Inflammatory macrophage treated with lipopolysaccharide for 1 hour (primary cell): Measurements from ENCODE around the gene POTEM.
"Not testable (repeated sequence)": the region's sequence is repeated elsewhere in the genome, so short reads cannot be mapped to it uniquely, and the experiment has no call there.

ENCODE experiments used
- DNase-seq, 2 donors: peaks; one replicate each; pipeline ENCODE4 v3.0.0-alpha.2; 2020 to 2022

POTEM gene

DNA sequence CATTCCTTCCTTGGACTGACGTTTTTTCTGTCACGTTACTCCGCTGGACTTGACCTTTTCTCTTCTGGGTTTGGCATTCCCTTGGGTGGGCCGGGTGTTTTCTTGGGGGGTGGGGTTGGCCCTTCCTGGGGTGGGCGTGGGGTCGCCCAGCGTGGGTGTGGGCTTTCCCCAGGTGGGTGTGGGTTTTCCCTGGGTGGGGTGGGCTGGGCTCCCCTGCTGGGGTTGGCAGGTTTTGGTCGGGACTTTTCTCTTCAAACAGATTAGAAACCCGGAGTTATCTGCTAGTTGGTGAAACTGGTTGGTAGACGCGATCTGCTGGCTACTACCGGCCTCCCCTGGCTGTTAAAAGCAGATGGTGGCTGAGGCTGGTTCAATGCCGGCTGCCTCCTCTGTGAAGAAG lies at the start of gene POTEM:
Gene POTEM (plus strand): TSS at position 301 of the 400 bp plus-strand sequence. CDS start 52 bp downstream, at position 353.
- DNase-seq, result not testable (repeated sequence)

GRCh38 chr14:18918345-18918744 lies 48.9 kb upstream of the POTEM start:
- DNase-seq, result not testable (repeated sequence)

GRCh38 chr14:18920052-18920451 lies 47.2 kb upstream of the POTEM start:
- not testable (repeated sequence) for DNase-seq

- DNase-seq, result not testable (repeated sequence)
Observed at GRCh38 chr14:18921055-18921701, 46.1 kb upstream of the POTEM start.

- DNase-seq, result not testable (repeated sequence)
Observed at GRCh38 chr14:18936848-18937247, 30.4 kb upstream of the POTEM start.

- DNase-seq, result not testable (repeated sequence)
Observed at GRCh38 chr14:18938733-18939132, 28.5 kb upstream of the POTEM start.

GRCh38 chr14:18949939-18950338 lies 17.3 kb upstream of the POTEM start:
- DNase-seq, result not testable (repeated sequence)

- not testable (repeated sequence) for DNase-seq
Observed at GRCh38 chr14:18953085-18953484, 14.1 kb upstream of the POTEM start.

- DNase-seq, result not testable (repeated sequence)
Observed at GRCh38 chr14:18955816-18956215, 11.4 kb upstream of the POTEM start.

GRCh38 chr14:18961576-18961975 lies 5.7 kb upstream of the POTEM start:
- DNase-seq, result not testable (repeated sequence)

DNA sequence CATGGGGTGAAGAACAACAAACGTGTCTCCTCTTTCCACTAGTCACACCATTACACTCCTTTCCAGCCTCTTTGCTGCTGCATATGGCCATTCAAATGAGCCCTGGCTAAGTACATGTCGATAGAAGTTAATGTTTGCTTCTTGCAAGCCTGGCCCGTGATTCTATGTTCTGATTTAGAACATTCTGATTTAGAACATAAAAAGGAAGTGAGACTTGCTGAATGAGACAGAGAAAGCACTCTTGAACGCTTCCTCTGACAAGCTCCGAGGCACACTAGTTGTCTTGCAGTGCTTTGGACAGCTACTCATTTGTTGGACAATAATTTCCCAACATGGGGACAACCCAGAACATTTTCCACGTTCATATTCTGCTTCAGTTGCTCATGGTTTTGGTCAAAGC lies 5.1 kb upstream of the POTEM start:
- not testable (repeated sequence) for DNase-seq

- DNase-seq, result not testable (repeated sequence)
Observed at GRCh38 chr14:18963276-18963675, 4.0 kb upstream of the POTEM start.

GRCh38 chr14:18964878-18965277 lies 2.4 kb upstream of the POTEM start:
- DNase-seq, result not testable (repeated sequence)

GRCh38 chr14:19002566-19002965 lies 35.3 kb downstream of the POTEM start:
- DNase-seq, result not testable (repeated sequence)

- DNase-seq, result not testable (repeated sequence)
Observed at GRCh38 chr14:19006490-19006889, 39.3 kb downstream of the POTEM start.

- DNase-seq, result not testable (repeated sequence)
Observed at GRCh38 chr14:19007678-19008077, 40.4 kb downstream of the POTEM start.

- not testable (repeated sequence) for DNase-seq
Observed at GRCh38 chr14:19011029-19011428, 43.8 kb downstream of the POTEM start.

DNA sequence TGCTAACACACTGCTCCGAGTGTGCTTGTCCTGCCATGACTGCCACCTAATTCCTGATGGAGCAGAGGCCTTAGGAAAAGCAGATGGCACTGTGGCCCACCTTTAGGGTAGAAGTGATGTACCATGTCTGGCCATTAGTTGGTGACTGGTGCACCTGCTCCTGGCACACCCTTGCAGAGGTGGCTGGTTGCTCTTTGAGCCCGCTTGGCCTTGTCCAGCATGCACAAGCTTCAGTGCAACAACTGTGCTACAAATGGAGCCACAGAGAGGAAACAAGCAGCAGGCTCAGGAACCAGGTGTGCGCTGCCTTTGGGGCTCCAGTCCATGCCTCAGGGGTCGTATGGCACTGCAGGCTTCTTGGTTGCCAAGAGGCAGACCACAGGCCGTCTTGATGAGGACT lies 44.5 kb downstream of the POTEM start:
- not testable (repeated sequence) for DNase-seq

DNA sequence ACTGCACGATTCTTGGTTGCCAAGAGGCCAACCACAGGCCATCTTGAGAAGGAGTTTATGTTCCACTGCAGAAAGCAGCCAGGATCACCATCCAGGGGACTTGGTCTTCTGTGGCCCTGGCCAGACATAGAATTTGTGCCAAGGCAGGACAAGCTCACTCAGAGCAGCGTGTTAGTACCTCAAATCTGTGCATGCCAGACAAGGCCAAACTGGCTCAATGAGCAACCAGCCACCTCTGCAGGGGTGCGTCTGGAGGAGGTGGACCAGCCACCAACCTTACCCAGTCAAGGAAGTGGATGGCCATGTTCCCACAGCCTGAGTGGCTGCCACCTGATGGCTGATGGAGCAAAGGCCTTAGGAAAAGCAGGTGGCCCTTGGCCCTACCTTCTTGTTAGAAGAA lies 48.0 kb downstream of the POTEM start:
- not testable (repeated sequence) for DNase-seq

DNA sequence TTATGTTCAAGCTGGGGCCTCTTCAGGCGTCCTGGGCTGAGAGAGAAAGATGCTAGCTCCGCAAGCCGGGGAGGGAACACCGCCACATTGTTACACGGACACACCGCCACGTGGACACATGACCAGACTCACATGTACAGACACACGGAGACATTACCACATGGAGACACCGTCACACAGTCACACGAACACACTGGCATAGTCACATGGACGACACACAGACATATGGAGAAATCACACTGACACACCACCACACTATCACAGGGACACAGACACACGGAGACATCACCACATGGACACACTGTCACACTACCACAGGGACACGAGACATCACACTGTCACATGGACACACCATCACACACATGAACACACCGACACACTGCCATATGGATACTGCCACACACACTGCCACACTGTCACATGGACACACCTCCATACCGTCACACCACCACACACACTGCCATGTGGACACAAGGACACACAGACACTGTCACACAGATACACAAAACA lies 57.9 kb downstream of the POTEM start:
- DNase-seq, result not testable (repeated sequence)

DNA sequence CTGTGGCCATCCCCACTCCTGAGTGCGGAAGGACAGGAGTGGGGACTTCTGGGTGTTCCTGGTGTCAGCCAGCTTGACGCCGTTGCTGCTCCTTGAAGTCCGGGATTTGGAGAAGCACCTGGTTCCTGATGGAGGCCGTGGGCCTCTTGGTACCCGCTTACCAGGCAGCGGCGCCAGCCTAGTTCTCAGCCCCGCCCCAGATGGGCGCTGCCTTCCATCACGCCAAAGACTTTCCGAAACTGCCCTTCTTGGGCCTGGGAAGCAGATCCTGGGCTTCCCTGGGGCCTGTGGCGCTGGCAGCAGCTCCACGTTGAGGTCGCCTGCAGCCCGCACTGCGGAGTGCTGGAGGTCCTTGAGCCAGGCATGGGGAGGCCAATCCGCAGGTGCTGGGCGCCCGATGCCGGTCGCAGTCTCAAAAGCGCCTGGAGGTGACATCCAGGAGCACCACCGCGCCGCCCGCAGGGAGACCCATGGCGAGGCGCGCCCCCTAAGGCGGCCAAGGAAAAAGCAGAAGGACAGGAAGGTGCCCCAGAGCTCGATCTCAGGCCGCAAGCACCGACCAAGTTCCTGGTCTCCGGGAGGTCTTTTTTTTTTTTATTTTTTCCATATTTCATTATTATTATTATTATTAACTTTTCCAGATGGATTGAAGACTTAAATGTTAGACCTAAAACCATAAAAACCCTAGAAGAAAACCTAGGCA lies 59.6 kb downstream of the POTEM start:
- not testable (repeated sequence) for DNase-seq

DNA sequence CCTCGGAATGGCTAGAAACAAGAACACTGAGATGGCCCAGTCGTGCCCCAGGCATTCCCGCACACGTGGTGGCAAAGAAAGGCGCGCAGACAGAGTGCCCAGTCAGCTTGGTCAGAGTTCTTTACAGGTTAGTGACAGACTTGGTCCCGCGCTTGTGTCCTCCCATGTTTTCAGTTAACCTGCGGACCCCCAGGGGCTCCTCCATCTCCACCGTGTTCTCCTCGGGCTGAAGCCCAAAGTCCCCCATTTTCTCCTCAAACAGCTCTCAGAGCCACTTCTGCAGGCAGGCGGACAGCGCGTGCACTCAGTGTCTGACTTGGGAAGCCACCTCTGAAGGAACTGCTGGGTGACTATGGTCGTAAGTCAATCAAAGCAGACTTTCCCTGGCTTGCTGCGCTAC lies 60.7 kb downstream of the POTEM start:
- not testable (repeated sequence) for DNase-seq

DNA sequence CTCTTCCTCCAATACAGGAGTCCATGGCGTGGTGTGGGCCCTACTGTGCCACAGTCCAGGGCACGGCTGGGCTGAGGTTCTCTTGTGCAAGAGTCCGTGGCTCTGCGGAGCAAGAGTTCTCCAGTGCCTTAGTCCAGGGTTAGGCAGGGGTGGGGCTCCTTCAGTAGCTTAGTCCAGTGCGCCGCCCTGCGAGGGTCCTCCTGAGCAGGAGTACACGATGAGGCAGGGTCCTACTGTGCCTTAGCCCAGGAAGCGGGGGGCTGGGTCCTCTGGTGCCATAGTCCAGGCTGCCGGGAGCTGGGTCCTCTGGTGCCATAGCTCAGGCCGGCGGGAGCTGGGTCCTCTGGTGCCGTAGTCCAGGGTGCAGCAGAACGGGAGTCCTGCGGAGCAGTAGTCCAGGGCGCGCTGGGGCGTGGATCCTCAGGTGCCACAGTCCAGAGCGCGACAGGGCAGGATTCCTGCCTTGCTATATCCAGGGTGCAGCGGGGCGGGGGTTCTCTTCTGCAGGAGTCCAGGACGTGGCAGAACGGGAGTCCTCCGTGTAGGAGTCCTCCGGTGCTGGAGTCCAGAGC lies 69.7 kb downstream of the POTEM start:
- DNase-seq, result not testable (repeated sequence)
